Kidney glomerular epithelial cell (primary cell): ENCODE measurements around the gene MBD6.

Source experiments
- DNase-seq: peaks from one replicate; lab custom pipeline; 2025; lab: John Stamatoyannopoulos, UW

Gene MBD6

DNA sequence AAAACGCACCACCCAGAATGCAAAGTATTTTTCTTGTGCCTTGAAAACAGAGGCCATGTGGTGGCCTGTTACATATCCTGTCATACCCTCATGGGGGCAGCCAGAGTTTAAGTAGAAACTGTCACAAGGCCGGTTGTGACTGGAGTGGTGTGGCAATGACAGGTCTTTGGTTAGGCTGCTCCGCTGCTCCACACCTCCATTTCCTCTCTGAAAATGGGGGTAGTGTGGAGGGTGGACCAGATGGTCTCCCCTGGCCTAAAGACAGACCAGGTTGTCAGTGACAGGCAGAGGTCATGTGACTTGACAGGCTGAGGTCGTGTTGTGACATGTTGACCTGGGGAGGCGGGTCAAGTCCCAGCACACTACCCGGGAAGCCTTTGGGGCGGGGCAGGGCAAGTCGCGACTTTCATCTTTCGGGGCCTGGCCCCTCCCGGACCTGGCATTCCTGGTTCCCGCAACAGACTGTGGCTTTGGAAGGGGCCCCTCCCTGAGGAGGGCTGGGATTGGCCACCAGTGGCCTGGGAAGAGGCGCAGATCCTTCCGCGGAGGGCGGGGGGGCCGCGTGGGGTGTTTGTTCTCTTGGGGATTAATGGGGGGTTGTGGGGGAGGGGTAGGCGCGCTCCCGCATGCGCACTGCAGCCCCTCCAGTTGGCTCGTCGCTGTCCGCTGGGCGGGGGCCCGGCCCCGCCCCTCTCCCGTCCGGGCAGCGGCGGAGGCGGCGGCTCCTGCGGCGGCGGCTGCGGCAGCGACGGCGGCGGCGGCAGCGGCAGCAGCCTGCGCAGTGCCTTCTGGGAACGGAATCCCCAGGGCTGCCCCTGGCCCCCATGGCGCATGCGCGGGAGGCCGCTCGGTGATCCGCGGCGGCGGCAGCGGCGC lies at the start of gene MBD6:
Gene MBD6 (plus strand): TSS at position 814 of the 876 bp plus-strand sequence. CDS start 1,480 bp downstream, outside the sequence.
- peak; percentile 55 for DNase-seq

DNA sequence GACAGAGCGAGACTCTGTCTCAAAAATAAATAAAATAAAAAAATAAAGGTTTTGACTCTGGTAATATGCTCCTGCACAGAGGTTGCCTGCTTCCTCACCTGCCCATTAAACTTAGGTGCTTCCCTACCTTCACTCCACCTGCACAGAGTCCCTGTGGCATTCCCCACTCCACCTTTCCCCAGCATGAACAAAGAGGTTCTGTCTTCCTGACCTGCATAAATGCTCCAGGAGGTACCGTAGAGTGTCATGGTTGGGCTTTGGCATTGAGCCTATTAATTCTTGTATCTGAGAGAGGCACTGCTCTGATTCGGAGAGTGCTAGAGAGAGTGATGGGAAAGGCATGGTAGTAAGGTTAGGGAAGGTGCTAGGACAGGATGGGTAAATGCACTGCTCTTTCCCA lies 49.2 kb upstream of the MBD6 start:
- DNase-seq: no peak

DNA sequence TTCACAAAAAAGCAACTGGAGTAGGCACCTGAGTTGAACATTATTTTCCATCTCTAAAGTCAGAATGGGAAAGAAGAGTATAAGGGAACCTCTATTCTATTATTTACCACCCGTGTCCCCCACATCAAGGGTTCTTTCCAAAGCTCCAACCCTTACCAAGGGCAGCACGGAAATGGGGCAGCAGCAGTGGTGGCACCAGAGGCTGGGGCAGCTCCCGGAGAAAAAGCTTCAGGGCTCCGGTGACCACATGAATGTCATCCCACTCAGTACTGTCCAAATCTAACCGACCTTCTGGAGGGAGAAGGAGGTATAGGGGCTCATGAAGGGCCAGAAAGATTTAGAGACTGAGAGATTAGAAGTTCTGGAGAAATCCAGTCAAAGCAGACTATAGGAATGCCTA lies 48.7 kb upstream of the MBD6 start:
- DNase-seq: no peak

- no peak for DNase-seq
Measured at GRCh38 chr12:57474430-57474829, 48.2 kb upstream of the MBD6 start.

DNA sequence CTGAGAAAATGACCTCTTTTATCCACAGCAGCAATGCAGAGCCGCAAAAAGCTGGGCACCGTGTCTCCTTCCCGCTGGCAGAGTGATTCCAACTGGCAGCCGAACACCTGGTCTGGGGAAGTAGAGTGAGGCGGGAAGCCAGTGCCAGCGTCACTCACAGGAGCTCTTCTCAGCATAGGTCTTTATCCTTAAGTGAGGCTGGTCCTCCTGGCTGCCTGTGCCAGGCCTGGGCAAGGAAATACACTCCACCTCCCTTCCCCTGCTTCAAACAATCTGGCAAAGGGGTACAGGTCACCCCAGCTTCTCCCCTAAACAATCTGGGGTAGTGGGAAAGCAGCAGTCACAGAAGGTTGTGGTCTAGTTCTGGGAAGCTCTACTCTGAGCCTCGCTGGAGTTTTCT lies 47.8 kb upstream of the MBD6 start:
- DNase-seq: no peak

GRCh38 chr12:57475271-57476161 lies 47.1 kb upstream of the MBD6 start:
- peak; percentile 7 for DNase-seq

- DNase-seq: no peak
Measured at GRCh38 chr12:57476162-57476992, 46.2 kb upstream of the MBD6 start.

DNA sequence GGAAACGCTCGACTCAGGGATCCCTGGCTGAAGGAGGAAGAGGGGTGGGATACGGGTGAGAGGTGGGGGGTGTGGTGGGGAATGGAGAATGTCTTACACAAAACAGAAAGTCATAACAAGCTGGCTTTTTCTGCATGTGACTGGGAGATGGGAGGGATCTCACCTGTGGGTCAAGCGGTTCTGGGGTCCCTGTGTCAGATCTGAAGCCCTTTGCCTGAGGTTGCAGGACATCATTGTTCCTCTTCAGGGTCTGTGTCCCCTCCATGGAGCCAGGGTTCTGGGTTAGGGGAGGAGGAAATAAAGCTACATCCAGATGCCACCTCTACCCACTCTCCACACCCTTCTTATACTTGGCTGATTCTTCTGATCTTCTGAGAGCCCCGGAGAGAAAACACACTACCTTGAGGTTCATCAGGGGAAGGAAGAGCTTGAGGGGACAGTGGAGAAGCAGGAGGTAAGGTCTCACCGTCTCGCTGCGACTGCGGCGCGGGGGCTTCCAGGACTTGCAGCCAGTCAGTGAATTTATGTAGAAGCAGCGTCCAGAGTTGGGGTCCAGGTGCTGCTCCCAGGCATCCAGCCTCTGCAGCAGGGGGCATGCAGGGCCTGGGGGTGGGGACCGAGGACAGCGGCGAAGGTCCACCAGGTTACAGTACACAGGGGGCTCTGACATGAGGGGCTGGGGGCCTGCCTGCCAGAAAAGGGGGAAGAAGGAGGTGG lies 45.5 kb upstream of the MBD6 start:
- no peak for DNase-seq

DNA sequence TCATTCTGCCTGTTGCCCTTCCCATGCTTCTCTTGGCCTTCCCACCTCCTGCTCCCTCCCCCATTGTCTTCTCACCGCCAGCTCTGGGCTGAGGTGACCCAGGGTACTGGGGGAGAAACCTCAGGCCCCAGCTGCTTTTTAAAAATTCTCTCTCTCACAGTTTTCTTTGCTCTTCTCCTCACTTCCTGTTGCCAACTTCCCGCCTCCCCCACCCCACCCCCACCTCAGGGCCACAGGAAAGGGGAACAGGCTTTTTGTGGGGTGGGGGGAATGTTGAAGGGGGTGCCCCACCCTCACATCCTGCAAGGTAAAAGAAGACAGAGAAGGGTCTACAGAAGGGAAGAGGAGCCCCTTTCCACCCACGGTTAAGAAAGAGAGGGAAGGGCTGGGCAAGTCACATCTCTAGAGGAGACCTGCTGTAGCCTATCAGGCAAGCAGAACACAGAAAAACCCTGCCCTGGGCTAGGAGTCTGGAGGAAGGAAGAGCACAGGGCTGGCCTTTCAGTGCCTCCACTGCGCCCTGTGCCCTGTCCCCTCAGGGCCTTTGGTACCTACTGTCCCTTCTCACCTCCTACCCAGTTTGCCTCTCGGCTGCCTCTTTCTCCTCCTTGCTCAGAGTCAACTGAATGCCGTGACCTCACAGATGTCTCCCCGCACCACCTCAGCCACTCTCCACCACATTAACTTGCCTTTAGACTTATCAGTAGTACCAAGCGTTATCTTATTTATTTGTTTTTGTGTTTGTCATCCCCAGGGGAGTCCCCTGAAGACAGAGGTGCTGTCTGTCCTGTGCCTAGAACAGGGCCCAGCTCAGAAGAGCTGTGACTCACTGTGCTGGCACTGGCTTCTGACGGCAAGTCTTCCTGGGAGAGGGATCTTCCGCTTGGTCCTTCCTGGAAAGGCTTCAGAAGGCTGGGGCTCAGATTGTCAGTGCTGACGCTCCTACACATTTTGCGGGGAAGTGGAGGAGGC lies 44.6 kb upstream of the MBD6 start:
- DNase-seq: peak; percentile 38

DNA sequence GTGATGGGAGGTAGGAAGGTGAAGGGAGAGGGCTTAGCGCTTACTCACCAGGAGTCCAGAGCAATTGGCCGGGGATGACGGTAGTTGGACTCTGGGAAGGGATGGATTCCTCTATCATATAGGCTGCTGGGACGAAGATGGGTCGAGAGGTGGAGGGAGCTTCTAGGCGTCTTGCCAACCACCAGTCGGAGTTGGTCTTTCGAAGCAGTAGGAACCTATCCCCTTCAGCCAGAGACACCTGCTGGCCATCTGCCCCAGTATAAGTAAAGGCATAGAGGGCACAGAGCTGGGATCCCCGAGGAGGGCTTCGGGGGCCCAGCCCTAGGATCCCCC lies 43.6 kb upstream of the MBD6 start:
- no peak for DNase-seq

- DNase-seq: no peak
Measured at GRCh38 chr12:57479376-57480115, 43.1 kb upstream of the MBD6 start, which contains the start of gene ARHGAP9. ARHGAP9 (minus strand) TSS chr12:57479866; CDS start chr12:57479406, 460 bp downstream.

GRCh38 chr12:57481671-57482070 lies 41.0 kb upstream of the MBD6 start:
- no peak for DNase-seq

- peak; percentile 88 for DNase-seq
Measured at GRCh38 chr12:57483466-57483865, 39.2 kb upstream of the MBD6 start.

DNA sequence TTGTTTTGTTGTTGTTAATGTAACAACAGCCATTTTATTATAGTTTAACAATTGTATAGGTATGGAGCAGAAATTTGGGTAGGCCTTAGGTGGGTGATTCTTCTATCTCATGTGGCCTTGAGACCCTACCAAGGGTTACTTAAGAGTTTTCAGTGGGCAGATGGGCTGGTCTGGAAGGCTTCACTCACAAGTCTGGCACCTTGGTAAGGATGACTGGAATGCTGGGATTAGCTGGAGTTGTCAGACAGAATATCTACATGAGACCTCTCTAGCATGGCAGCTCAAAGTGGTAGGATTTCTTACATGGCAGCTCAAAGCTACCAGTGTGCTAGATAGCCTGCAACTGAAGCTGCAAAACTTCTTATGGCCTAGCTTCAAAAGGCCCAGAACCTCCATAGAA lies 36.9 kb upstream of the MBD6 start:
- no peak for DNase-seq

- DNase-seq: no peak
Measured at GRCh38 chr12:57487055-57487596, 35.5 kb upstream of the MBD6 start.

GRCh38 chr12:57487597-57488401 lies 34.8 kb upstream of the MBD6 start, which contains the start of gene MARS1:
MARS1 (plus strand) TSS chr12:57488068; CDS start chr12:57488091, 23 bp downstream.
- DNase-seq: peak; percentile 91

DNA sequence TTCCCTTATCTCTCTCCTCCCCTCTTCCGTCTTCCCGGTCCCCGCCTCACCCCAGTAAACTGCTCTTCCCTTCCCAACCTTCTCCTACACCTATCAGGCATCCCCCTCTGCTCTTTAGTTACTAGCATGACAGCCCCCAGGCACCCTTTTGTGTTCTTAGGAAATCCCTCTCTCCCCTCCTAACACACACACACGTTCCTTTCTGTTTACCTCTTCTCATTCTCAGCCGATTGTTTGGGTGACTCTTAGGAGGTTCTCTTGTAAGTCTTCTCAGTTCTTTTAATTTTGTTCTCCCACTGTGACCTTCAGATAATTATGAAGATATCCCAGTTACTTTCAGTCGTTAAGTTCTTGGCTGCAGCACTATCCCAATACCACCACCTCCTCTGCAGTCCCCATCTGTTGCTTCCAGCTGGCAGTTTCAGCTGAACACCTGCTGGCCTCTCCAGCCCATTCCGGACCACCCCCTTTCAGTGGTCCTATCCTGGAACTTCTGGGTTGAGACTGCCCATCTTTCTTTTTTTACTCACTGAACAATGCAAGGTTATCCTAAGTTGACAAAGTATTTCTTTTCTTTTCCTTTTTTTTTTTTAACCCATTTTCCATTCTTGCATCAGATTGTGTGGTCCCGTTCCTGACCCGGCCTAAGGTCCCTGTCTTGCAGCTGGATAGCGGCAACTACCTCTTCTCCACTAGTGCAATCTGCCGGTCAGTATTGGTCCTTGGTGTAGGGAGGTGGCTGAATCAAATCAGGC lies 34.0 kb upstream of the MBD6 start:
- no peak for DNase-seq
